Endothelial cell of umbilical vein (primary cell): Measurements from ENCODE around the gene ABLIM1. TPM values are rescaled to one million over a fixed set of nuclear protein-coding genes. Genes with fewer than 3 reads are reported as not detected.

Experiments used
- BruUV-seq: library from RNA; stranded (reverse); fragments of 400-500 nt; replicated peaks from 2 replicates; lab custom pipeline; 2021; lab: Mats Ljungman, UMichigan
- CTCF ChIA-PET: fragments of 300-600, 350-600 bp; sonication (Branson Sonifier 250); formaldehyde crosslinking; loops from one replicate; lab custom pipeline; 2021; ENCODE audit warnings: antibody characterized with exemption, inconsistent platforms; lab: Charles Lee
- POLR2A ChIA-PET: fragments of 300-600, 350-600 bp; sonication (Branson Sonifier 250); formaldehyde crosslinking; loops from one replicate; lab custom pipeline; 2021; ENCODE audit warnings: antibody characterized with exemption, inconsistent platforms; lab: Charles Lee
- DNase-seq: peaks from one replicate; pipeline ENCODE4 v3.0.0-alpha.2; 2011; ENCODE audit warnings: low read depth, low spot score
- FAIRE-seq: peaks from 2 replicates; lab custom pipeline; 2011; peaks lifted over from hg19 to GRCh38; lab: Jason Lieb, UNC
- H2AFZ ChIP-seq: 2 replicates; pipeline ENCODE4 v1.6.0; 2012; ENCODE audit warnings: low read depth, low read length, control low read depth, inconsistent platforms
- H3K27ac ChIP-seq: 2 replicates; pipeline ENCODE4 v1.5.1; 2011; ENCODE audit warnings: low read depth, mild to moderate bottlenecking, control low read depth, low read length, moderate library complexity; ENCODE audit not compliant: insufficient read depth
- H3K27me3 ChIP-seq, 2 experiments: 2 replicates each; pipeline versions ENCODE4 v1.6.0 to v1.6.1; 2011; ENCODE audit warnings: low read length in 2 of 2, mixed read lengths in 1 of 2; ENCODE audit not compliant: control insufficient read depth in 2 of 2, insufficient read depth in 2 of 2
- H3K36me3 ChIP-seq, 2 experiments: 2 replicates in 1 of 2; 3 replicates in 1 of 2; pipeline ENCODE4 v1.5.1; 2011; ENCODE audit warnings: low read length in 2 of 2, mild to moderate bottlenecking in 1 of 2, moderate library complexity in 1 of 2; ENCODE audit not compliant: control insufficient read depth in 2 of 2, insufficient read depth in 2 of 2; ENCODE audit errors: extremely low read depth in 1 of 2
- H3K4me1 ChIP-seq: 3 replicates; pipeline ENCODE4 v1.5.1; 2011; ENCODE audit warnings: mild to moderate bottlenecking, low read length; ENCODE audit not compliant: control insufficient read depth, insufficient read depth; ENCODE audit errors: extremely low read depth
- H3K4me2 ChIP-seq: 2 replicates; pipeline ENCODE4 v1.6.1; 2011; ENCODE audit warnings: low read length, control low read depth, mixed read lengths; ENCODE audit not compliant: insufficient read depth
- H3K4me3 ChIP-seq, 3 experiments: fragments of 200-600 bp in 1 of 3; sonication (generic), shearing (Covaris generic) in 1 of 3; replicated peaks in 1 of 3; 2 replicates each; pipeline ENCODE4 v1.5.1; 2011 to 2016; ENCODE audit warnings: control low read depth in 3 of 3, low read length in 3 of 3, mild to moderate bottlenecking in 2 of 3, inconsistent platforms in 1 of 3, low read depth in 1 of 3, moderate library complexity in 1 of 3; ENCODE audit not compliant: insufficient read depth in 1 of 3
- H3K79me2 ChIP-seq: 2 replicates; pipeline ENCODE4 v1.6.0; 2012; ENCODE audit warnings: low read length, inconsistent platforms; ENCODE audit not compliant: control insufficient read depth, insufficient read depth
- H3K9ac ChIP-seq: replicated peaks from 2 replicates; pipeline ENCODE3; 2011; ENCODE audit warnings: low read length, control low read depth; ENCODE audit not compliant: insufficient read depth; ENCODE audit errors: extremely low read depth
- H3K9me1 ChIP-seq: replicated peaks from 3 replicates; pipeline ENCODE4 v1.6.0; 2011; ENCODE audit warnings: mild to moderate bottlenecking, low read length; ENCODE audit not compliant: control insufficient read depth, insufficient read depth; ENCODE audit errors: extremely low read depth
- H3K9me3 ChIP-seq: replicated peaks from 2 replicates; pipeline ENCODE4 v1.5.1; 2012; ENCODE audit warnings: low read length, inconsistent platforms; ENCODE audit not compliant: control insufficient read depth, insufficient read depth
- H4K20me1 ChIP-seq: replicated peaks from 2 replicates; pipeline ENCODE3; 2011; ENCODE audit warnings: mild to moderate bottlenecking, low read length; ENCODE audit not compliant: control insufficient read depth, insufficient read depth; ENCODE audit errors: extremely low read depth
- EZH2 ChIP-seq: IDR thresholded peaks from 2 replicates; pipeline ENCODE4 v1.6.1; 2012; ENCODE audit warnings: borderline replicate concordance, low read depth, mild to moderate bottlenecking, moderate library complexity, low read length, inconsistent platforms; ENCODE audit not compliant: severe bottlenecking
- FOS ChIP-seq: IDR thresholded peaks from 2 replicates; pipeline ENCODE4 v1.6.1; 2011; ENCODE audit warnings: mild to moderate bottlenecking, low read length, moderate library complexity, borderline replicate concordance; ENCODE audit not compliant: insufficient read depth
- GATA2 ChIP-seq: IDR thresholded peaks from 2 replicates; pipeline ENCODE4 v1.7.0; 2011; ENCODE audit warnings: low read depth, mild to moderate bottlenecking, moderate library complexity, mixed read lengths, low read length; ENCODE audit not compliant: insufficient read length, insufficient read depth
- JUN ChIP-seq: IDR thresholded peaks from 2 replicates; pipeline ENCODE4 v1.6.1; 2011; ENCODE audit warnings: borderline replicate concordance, low read depth; ENCODE audit not compliant: insufficient read length, insufficient read depth
- MYC ChIP-seq: IDR thresholded peaks from one replicate; pipeline ENCODE4 v1.6.1; 2011; ENCODE audit warnings: mild to moderate bottlenecking, low read depth, low read length
- POLR2A ChIP-seq: IDR thresholded peaks from 2 replicates; pipeline ENCODE4 v1.6.1; 2012; ENCODE audit warnings: low read depth, mild to moderate bottlenecking, control low read depth, low read length
- POLR2AphosphoS5 ChIP-seq: IDR thresholded peaks from 2 replicates; pipeline ENCODE4 v1.6.1; 2012; ENCODE audit warnings: low read depth, mild to moderate bottlenecking, control low read depth, low read length, moderate library complexity; ENCODE audit not compliant: insufficient read depth
- dilution Hi-C: fragments of 300-500 bp; cut with MboI; formaldehyde crosslinking; loops from one replicate; pipeline ENCODE4 v1.15.0; 2019; ENCODE audit warnings: low sequenced_read_pairs; ENCODE audit not compliant: extremely low pct_ligation_motif_present
- intact Hi-C: fragments of 100-400 bp; cut with micrococcal nuclease; formaldehyde crosslinking; loops from one replicate; pipeline ENCODE4 v1.10.0; 2022
- polyA plus RNA-seq, 4 experiments: library from polyadenylated mRNA; depleted of rRNA in 3 of 4; stranded (reverse) in 3 of 4; unstranded in 1 of 4; fragments of >200 nt; gene quantifications; 2 replicates each; pipeline versions ENCODE4 v1.2.1 to v1.2.3, GENCODE V29; 2011 to 2012; ENCODE audit warnings: missing spikeins in 1 of 4
- total RNA-seq: library from RNA; stranded (reverse); gene quantifications from 2 replicates; pipeline ENCODE4 v1.2.3, GENCODE V29; 2021
- TF ChIP-seq, protein P1 (sequence below), 2 donors: IDR thresholded peaks; 1 replicate in 1 of 2; 2 replicates in 1 of 2; pipeline ENCODE4 v1.5.1; 2011; ENCODE audit warnings: low read length in 2 of 2, mild to moderate bottlenecking in 2 of 2, moderate library complexity in 2 of 2, control low read depth in 1 of 2, inconsistent platforms in 1 of 2, low read depth in 1 of 2; ENCODE audit not compliant: insufficient read depth in 1 of 2; ENCODE audit errors: extremely low read depth in 1 of 2
- TF ChIP-seq, protein P2 (sequence below): IDR thresholded peaks from 2 replicates; pipeline ENCODE4 v1.6.1; 2011; ENCODE audit not compliant: insufficient read depth, insufficient read length

Gene ABLIM1
- total and polyA plus RNA-seq, 2 donors (not counting 3 experiments of a cell fraction or from before 2014, with no cell fraction given): 128 to 235 TPM

DNA sequence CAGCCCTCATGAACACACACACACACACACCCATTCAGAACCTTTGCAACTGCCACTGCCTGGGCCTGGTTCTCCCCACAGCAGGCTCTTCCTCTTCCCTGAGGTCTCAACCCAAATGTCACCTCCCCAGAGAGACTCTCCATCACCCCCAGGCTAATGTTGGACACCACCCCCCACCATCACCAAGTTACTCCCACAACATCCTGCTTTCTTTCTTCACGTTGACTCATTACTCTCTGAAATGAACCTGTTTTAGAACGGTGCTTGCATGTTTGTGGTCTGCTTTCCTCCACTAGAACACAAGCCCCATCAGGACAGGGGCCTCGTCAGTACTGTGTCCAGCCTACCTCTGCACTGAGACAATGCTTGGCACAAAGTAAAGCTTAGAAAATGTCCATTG, 269.8 kb downstream of the ABLIM1 start:
- Histone ChIP-seq H3K9me3 (no peaks in the 10 kb centered on the region), H3K79me2 (no peaks in the 10 kb centered on the region), H3K27me3 (peaks cover 2% of the 10 kb centered on the region in 2 experiments), H3K36me3 (no peaks in the 10 kb centered on the region), H3K9me1 (no peaks in the 10 kb centered on the region), H3K9ac (no peak overlapping the region), H2AFZ (no peak overlapping the region), H3K27ac (no peak overlapping the region), H4K20me1 (no peaks in the 10 kb centered on the region), H3K4me2 (no peak overlapping the region), H3K4me3 (no peak overlapping the region), H3K4me1 (peaks cover 31% of the 10 kb centered on the region)
- peak; percentile 24 for FAIRE-seq
- DNase-seq: no peak
- intact Hi-C loops: no loop called here
- no peak for TF ChIP-seq FOS
- TF ChIP-seq GATA2: no peak
- TF ChIP-seq, protein P1, sequence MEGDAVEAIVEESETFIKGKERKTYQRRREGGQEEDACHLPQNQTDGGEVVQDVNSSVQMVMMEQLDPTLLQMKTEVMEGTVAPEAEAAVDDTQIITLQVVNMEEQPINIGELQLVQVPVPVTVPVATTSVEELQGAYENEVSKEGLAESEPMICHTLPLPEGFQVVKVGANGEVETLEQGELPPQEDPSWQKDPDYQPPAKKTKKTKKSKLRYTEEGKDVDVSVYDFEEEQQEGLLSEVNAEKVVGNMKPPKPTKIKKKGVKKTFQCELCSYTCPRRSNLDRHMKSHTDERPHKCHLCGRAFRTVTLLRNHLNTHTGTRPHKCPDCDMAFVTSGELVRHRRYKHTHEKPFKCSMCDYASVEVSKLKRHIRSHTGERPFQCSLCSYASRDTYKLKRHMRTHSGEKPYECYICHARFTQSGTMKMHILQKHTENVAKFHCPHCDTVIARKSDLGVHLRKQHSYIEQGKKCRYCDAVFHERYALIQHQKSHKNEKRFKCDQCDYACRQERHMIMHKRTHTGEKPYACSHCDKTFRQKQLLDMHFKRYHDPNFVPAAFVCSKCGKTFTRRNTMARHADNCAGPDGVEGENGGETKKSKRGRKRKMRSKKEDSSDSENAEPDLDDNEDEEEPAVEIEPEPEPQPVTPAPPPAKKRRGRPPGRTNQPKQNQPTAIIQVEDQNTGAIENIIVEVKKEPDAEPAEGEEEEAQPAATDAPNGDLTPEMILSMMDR (IDR thresholded peaks at IDR 0.05; ENCODE audit: extremely low read depth in 1 of 2, insufficient read depth in 1 of 2, low read depth in 1 of 2, low read length in 2 of 2): no peak
- TF ChIP-seq POLR2A: no peak
- TF ChIP-seq, protein P2, sequence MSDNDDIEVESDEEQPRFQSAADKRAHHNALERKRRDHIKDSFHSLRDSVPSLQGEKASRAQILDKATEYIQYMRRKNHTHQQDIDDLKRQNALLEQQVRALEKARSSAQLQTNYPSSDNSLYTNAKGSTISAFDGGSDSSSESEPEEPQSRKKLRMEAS: no peak
- TF ChIP-seq MYC: no peak
- TF ChIP-seq EZH2: no peak
- no peak for TF ChIP-seq POLR2AphosphoS5
- TF ChIP-seq JUN: no peak
- ChIA-PET CTCF (interaction anchor here (0.9 to 3.3 kb wide), 7 partner anchors 13 to 84 kb away, joined by 3 to 22 read pairs (median 4); no protein-coding TSS in a partner anchor), POLR2A (interaction anchor here (1.0 kb wide), 1 partner anchor 361 kb away, joined by 3 read pairs; no protein-coding TSS in a partner anchor)
- BruUV-seq: no TSS peak
- dilution Hi-C loops: no loop called here
